ENCODE results near the gene GABRB1. TPM values are rescaled to one million over a fixed set of nuclear protein-coding genes. Genes with fewer than 3 reads are reported as not detected.

Gene GABRB1
- total and polyA plus RNA-seq, 2 donors (not counting 1 experiment from before 2014, with no cell fraction given): not detected

- Histone ChIP-seq H2AFZ (ENCODE audit: insufficient read depth, low read depth, low read length, poor library complexity, severe bottlenecking) (no peak overlapping the region), H4K20me1 (ENCODE audit: control insufficient read depth, insufficient read depth, low read length, poor library complexity, severe bottlenecking) (no peaks in the 10 kb centered on the region), H3K9ac (ENCODE audit: low read length) (no peak overlapping the region), H3K4me1 (ENCODE audit: control insufficient read depth in 2 of 2, insufficient read depth in 2 of 2, low read length in 2 of 2) (no peaks in the 10 kb centered on the region), H3K9me3 (ENCODE audit: control extremely low read depth in 1 of 3, control insufficient read depth in 2 of 3, insufficient read depth in 1 of 3, low read length in 2 of 3) (no peaks in the 10 kb centered on the region), H3K4me3 (ENCODE audit: control extremely low read depth in 1 of 5, extremely low read depth in 1 of 5, insufficient read depth in 1 of 5, low read depth in 2 of 5, low read length in 4 of 5) (no peak overlapping the region), H3K27ac (ENCODE audit: low read length in 2 of 2) (no peak overlapping the region), H3K36me3 (replicated peaks in 1 of 2; ENCODE audit: control extremely low read depth in 1 of 2, control insufficient read depth in 1 of 2, extremely low read depth in 1 of 2, insufficient read depth in 2 of 2, low read length in 1 of 2) (no peaks in the 10 kb centered on the region), H3K4me2 (replicated peaks; ENCODE audit: low read depth, low read length, poor library complexity, severe bottlenecking) (no peak overlapping the region), H3K27me3 (replicated peaks in 1 of 4; ENCODE audit: control extremely low read depth in 1 of 4, control insufficient read depth in 3 of 4, insufficient read depth in 4 of 4, low read length in 3 of 4) (no peaks in the 10 kb centered on the region), H3K79me2 (ENCODE audit: control insufficient read depth, insufficient read depth, low read length) (no peaks in the 10 kb centered on the region)
- Mint-ChIP-seq H3K4me1 (no peaks in the 10 kb centered on the region), H3K27ac (no peak overlapping the region), H3K9me3 (ENCODE audit: insufficient read depth) (no peaks in the 10 kb centered on the region), H3K4me3 (no peak overlapping the region), H3K27me3 (no peaks in the 10 kb centered on the region)
- TF ChIP-seq, protein P1, sequence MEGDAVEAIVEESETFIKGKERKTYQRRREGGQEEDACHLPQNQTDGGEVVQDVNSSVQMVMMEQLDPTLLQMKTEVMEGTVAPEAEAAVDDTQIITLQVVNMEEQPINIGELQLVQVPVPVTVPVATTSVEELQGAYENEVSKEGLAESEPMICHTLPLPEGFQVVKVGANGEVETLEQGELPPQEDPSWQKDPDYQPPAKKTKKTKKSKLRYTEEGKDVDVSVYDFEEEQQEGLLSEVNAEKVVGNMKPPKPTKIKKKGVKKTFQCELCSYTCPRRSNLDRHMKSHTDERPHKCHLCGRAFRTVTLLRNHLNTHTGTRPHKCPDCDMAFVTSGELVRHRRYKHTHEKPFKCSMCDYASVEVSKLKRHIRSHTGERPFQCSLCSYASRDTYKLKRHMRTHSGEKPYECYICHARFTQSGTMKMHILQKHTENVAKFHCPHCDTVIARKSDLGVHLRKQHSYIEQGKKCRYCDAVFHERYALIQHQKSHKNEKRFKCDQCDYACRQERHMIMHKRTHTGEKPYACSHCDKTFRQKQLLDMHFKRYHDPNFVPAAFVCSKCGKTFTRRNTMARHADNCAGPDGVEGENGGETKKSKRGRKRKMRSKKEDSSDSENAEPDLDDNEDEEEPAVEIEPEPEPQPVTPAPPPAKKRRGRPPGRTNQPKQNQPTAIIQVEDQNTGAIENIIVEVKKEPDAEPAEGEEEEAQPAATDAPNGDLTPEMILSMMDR (IDR thresholded peaks at IDR 0.05): no peak
- no peak for TF ChIP-seq EZH2 (IDR thresholded peaks at IDR 0.05; ENCODE audit: borderline replicate concordance, insufficient read depth, low read depth, low read length, poor library complexity, severe bottlenecking)
- ATAC-seq (ENCODE audit: low read depth) (no peak), DNase-seq (no peak)
- intact Hi-C loops (cut with micrococcal nuclease): no loop called here
- ChIA-PET POLR2A (no interaction called here), CTCF (no interaction called here)
- 14% methylated on average over 1 of the region's 2 CpGs for WGBS (ENCODE audit: insufficient coverage)
Observed at GRCh38 chr4:47274901-47275300, 243.5 kb downstream of the GABRB1 start.

GRCh38 chr4:47275595-47275994 is 244.2 kb downstream of the GABRB1 start:
- no peak for TF ChIP-seq EZH2 (IDR thresholded peaks at IDR 0.05; ENCODE audit: borderline replicate concordance, insufficient read depth, low read depth, low read length, poor library complexity, severe bottlenecking)
- TF ChIP-seq, protein P1 (IDR thresholded peaks at IDR 0.05): no peak
- H3K4me2 ChIP-seq (replicated peaks; ENCODE audit: low read depth, low read length, poor library complexity, severe bottlenecking): no peak overlapping the region
- no peaks in the 10 kb centered on the region for H3K27me3 Mint-ChIP-seq
- no peaks in the 10 kb centered on the region for H3K4me1 ChIP-seq (ENCODE audit: control insufficient read depth in 2 of 2, insufficient read depth in 2 of 2, low read length in 2 of 2)
- H3K4me3 ChIP-seq (ENCODE audit: control extremely low read depth in 1 of 5, extremely low read depth in 1 of 5, insufficient read depth in 1 of 5, low read depth in 2 of 5, low read length in 4 of 5): no peak overlapping the region
- no peaks in the 10 kb centered on the region for H4K20me1 ChIP-seq (ENCODE audit: control insufficient read depth, insufficient read depth, low read length, poor library complexity, severe bottlenecking)
- ATAC-seq (ENCODE audit: low read depth) (no peak), DNase-seq (no peak)
- H3K27me3 ChIP-seq (replicated peaks in 1 of 4; ENCODE audit: control extremely low read depth in 1 of 4, control insufficient read depth in 3 of 4, insufficient read depth in 4 of 4, low read length in 3 of 4): no peaks in the 10 kb centered on the region
- no peak overlapping the region for H3K9ac ChIP-seq (ENCODE audit: low read length)
- no CpG with 5 or more reads among the region's 2 CpGs for WGBS (ENCODE audit: insufficient coverage)
- H3K9me3 Mint-ChIP-seq (ENCODE audit: insufficient read depth): no peaks in the 10 kb centered on the region
- no peak overlapping the region for H3K27ac ChIP-seq (ENCODE audit: low read length in 2 of 2)
- CTCF ChIA-PET: no interaction called here
- H2AFZ ChIP-seq (ENCODE audit: insufficient read depth, low read depth, low read length, poor library complexity, severe bottlenecking): no peak overlapping the region
- no peaks in the 10 kb centered on the region for H3K36me3 ChIP-seq (replicated peaks in 1 of 2; ENCODE audit: control extremely low read depth in 1 of 2, control insufficient read depth in 1 of 2, extremely low read depth in 1 of 2, insufficient read depth in 2 of 2, low read length in 1 of 2)
- no peak overlapping the region for H3K4me3 Mint-ChIP-seq
- no peaks in the 10 kb centered on the region for H3K9me3 ChIP-seq (ENCODE audit: control extremely low read depth in 1 of 3, control insufficient read depth in 2 of 3, insufficient read depth in 1 of 3, low read length in 2 of 3)
- intact Hi-C loops (cut with micrococcal nuclease): no loop called here
- POLR2A ChIA-PET: no interaction called here
- no peak overlapping the region for H3K27ac Mint-ChIP-seq
- H3K79me2 ChIP-seq (ENCODE audit: control insufficient read depth, insufficient read depth, low read length): no peaks in the 10 kb centered on the region
- H3K4me1 Mint-ChIP-seq: no peaks in the 10 kb centered on the region

All from B cell (primary cell).